ENCODE measurements around the gene TWNK.
"Not testable (repeated sequence)": the region's sequence is repeated elsewhere in the genome, so short reads cannot be mapped to it uniquely, and the experiment has no call there.

TWNK gene

GRCh38 chr10:100972904-100973535 lies 14.3 kb upstream of the TWNK start:
- no peak for DNase-seq (ENCODE audit: low read depth in 2 of 2)

- not testable (repeated sequence) for DNase-seq (ENCODE audit: low read depth in 2 of 2)
Measured at GRCh38 chr10:100975397-100975796, 11.9 kb upstream of the TWNK start.

GRCh38 chr10:100976906-100977305 lies 10.4 kb upstream of the TWNK start:
- DNase-seq (ENCODE audit: low read depth in 2 of 2): no peak

- DNase-seq (ENCODE audit: low read depth in 2 of 2): no peak
Measured at GRCh38 chr10:100977436-100977835, 9.9 kb upstream of the TWNK start.

- DNase-seq (ENCODE audit: low read depth in 2 of 2): no peak
Measured at GRCh38 chr10:100978121-100978900, 9.0 kb upstream of the TWNK start.

GRCh38 chr10:100978901-100979195 lies 8.5 kb upstream of the TWNK start:
- DNase-seq (ENCODE audit: low read depth in 2 of 2): no peak

GRCh38 chr10:100979791-100980272 lies 7.5 kb upstream of the TWNK start:
- DNase-seq (ENCODE audit: low read depth in 2 of 2): no peak

- DNase-seq (ENCODE audit: low read depth in 2 of 2): no peak
Measured at GRCh38 chr10:100980311-100980710, 7.0 kb upstream of the TWNK start.

- DNase-seq (ENCODE audit: low read depth in 2 of 2): no peak
Measured at GRCh38 chr10:100980711-100981110, 6.6 kb upstream of the TWNK start.

GRCh38 chr10:100981178-100981772 lies 6.1 kb upstream of the TWNK start:
- no peak for DNase-seq (ENCODE audit: low read depth in 2 of 2)

- DNase-seq (ENCODE audit: low read depth in 2 of 2): no peak
Measured at GRCh38 chr10:100982916-100983830, 4.2 kb upstream of the TWNK start.

- DNase-seq (ENCODE audit: low read depth in 2 of 2): no peak
Measured at GRCh38 chr10:100983868-100984671, 3.3 kb upstream of the TWNK start.

GRCh38 chr10:100984672-100985177 lies 2.6 kb upstream of the TWNK start:
- no peak for DNase-seq (ENCODE audit: low read depth in 2 of 2)

- no peak for DNase-seq (ENCODE audit: low read depth in 2 of 2)
Measured at GRCh38 chr10:100985336-100985735, 2.0 kb upstream of the TWNK start.

- DNase-seq (ENCODE audit: low read depth in 2 of 2): no peak
Measured at GRCh38 chr10:100986623-100986951, 756 bp upstream of the TWNK start.

GRCh38 chr10:100987685-100988049 lies 324 bp downstream of the TWNK start:
- DNase-seq (ENCODE audit: low read depth in 2 of 2): no peak

- no peak for DNase-seq (ENCODE audit: low read depth in 2 of 2)
Measured at GRCh38 chr10:100988166-100988565, 823 bp downstream of the TWNK start.

GRCh38 chr10:100989088-100989487 lies 1.7 kb downstream of the TWNK start:
- no peak for DNase-seq (ENCODE audit: low read depth in 2 of 2)

GRCh38 chr10:100993986-100994708 lies 6.8 kb downstream of the TWNK start:
- no peak for DNase-seq (ENCODE audit: low read depth in 2 of 2)

GRCh38 chr10:100995181-100995580 lies 7.8 kb downstream of the TWNK start:
- DNase-seq (ENCODE audit: low read depth in 2 of 2): no peak

Measured in stimulated activated CD4-positive, alpha-beta T cell treated with anti-CD3 and anti-CD28 coated beads, Interleukin-4, amount 100 ng/mL, for 48 hours (primary cell).